ENCODE results near the gene GFOD1. TPM values are rescaled to one million over a fixed set of nuclear protein-coding genes. Genes with fewer than 3 reads are reported as not detected.

GFOD1 gene
- total RNA-seq, 1 experiment from 2014 or later: 0.68 TPM

DNA sequence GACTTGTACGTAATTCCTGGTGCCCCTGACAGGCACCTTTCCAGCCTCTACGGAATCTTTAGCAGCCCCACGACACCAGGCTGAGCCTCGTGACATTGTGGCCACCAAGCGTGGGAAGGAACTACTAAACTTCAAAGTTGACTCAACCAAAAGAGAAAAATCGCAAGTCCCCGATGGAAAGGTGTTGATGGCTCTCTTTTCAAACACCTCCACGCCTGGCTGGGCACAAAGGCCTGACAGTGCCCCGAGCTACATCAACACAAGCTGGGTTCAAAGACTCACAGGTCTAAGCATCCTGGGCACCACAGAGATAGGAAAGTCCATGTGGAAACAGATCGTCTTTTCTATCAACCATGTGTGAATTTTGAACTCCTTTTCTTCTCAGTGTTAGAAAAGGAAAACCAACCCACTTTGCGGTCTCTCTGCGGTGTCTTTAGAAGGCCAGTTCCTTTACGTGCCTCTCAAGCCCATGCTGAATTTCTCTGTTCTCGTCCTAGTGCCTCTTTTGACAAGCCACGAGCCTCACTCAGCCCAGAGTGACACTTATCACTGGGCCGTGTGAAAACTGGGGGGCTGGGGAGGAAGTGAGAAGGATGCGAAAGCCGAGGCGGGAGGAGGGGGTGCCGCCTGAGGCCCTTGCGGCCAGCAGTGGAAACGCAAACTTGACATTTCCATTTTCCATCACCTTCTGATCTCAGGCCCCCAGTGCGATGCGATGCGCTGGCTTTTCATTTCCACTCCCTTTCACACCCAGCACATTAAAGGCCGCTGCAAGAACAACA, 59.4 kb downstream of the GFOD1 start:
- Histone ChIP-seq H3K27me3 (ENCODE audit: insufficient read depth, low read depth) (no peaks in the 10 kb centered on the region), H3K9me2 (ENCODE audit: insufficient read depth) (no peaks in the 10 kb centered on the region), H3K79me2 (ENCODE audit: low read depth) (no peaks in the 10 kb centered on the region), H3K4me1 (replicated peaks; ENCODE audit: insufficient read depth) (0 out of 2 replicates have a peak, but pooled peaks cover 6% of the 10 kb centered on the region), H2AFZ (no peak overlapping the region), H3K36me3 (ENCODE audit: low read depth) (no peaks in the 10 kb centered on the region), H3F3A (ENCODE audit: insufficient read depth, low read depth) (no peaks in the 10 kb centered on the region), H3K4me3 (no peak overlapping the region), H3K27ac (no peak overlapping the region), H3K4me2 (no peak overlapping the region), H4K20me1 (ENCODE audit: insufficient read depth) (no peaks in the 10 kb centered on the region), H3K9me3 (ENCODE audit: insufficient read depth, low read depth) (no peaks in the 10 kb centered on the region)
- intact Hi-C loops (cut with micrococcal nuclease; ENCODE audit: unreplicated experiment): no loop called here
- no TSS peak for BruUV-seq (replicated peaks)
- TF ChIP-seq, protein P1, sequence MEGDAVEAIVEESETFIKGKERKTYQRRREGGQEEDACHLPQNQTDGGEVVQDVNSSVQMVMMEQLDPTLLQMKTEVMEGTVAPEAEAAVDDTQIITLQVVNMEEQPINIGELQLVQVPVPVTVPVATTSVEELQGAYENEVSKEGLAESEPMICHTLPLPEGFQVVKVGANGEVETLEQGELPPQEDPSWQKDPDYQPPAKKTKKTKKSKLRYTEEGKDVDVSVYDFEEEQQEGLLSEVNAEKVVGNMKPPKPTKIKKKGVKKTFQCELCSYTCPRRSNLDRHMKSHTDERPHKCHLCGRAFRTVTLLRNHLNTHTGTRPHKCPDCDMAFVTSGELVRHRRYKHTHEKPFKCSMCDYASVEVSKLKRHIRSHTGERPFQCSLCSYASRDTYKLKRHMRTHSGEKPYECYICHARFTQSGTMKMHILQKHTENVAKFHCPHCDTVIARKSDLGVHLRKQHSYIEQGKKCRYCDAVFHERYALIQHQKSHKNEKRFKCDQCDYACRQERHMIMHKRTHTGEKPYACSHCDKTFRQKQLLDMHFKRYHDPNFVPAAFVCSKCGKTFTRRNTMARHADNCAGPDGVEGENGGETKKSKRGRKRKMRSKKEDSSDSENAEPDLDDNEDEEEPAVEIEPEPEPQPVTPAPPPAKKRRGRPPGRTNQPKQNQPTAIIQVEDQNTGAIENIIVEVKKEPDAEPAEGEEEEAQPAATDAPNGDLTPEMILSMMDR (conservative IDR thresholded peaks at IDR 0.05): no peak
- POLR2A ChIA-PET (ENCODE audit: unreplicated experiment): no interaction called here
- DNase-seq: no peak
- CTCF ChIA-PET: no interaction called here

DNA sequence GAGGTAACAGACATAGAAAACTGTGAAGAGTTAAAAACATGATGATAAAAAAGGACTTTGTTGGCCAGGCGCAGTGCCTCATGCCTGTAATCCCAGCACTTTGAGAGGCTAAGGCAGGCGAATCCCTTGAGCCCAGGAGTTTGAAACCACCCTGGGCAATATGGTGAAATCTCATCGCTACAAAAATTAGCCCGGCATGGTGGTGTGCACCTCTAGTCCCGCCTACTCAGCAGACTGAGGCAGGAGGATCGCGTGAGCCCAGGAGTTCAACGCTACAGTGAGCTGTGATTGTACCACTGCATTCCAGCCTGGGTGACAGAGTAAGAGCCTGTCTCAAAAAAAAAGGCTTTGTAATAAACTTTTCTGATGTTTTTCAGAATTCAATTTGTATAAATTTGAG, 60.1 kb downstream of the GFOD1 start:
- intact Hi-C loops (cut with micrococcal nuclease; ENCODE audit: unreplicated experiment): no loop called here

GRCh38 chr6:13425943-13426931, 61.2 kb downstream of the GFOD1 start:
- H3K4me2 ChIP-seq: peak overlapping the region; percentile 4; the same call in 1 of the 2 replicates
- intact Hi-C loops (cut with micrococcal nuclease; ENCODE audit: unreplicated experiment): no loop called here
- DNase-seq: peak; percentile 14 to 48

More for the DNA sequence above, 60.1 kb downstream of the GFOD1 start:
- no TSS peak for BruUV-seq (replicated peaks)
- Histone ChIP-seq H3K27me3 (ENCODE audit: insufficient read depth, low read depth) (no peaks in the 10 kb centered on the region), H3K36me3 (ENCODE audit: low read depth) (no peaks in the 10 kb centered on the region), H3K79me2 (ENCODE audit: low read depth) (no peaks in the 10 kb centered on the region), H2AFZ (no peak overlapping the region), H4K20me1 (ENCODE audit: insufficient read depth) (no peaks in the 10 kb centered on the region), H3K4me2 (no peak overlapping the region), H3K27ac (no peak overlapping the region), H3K4me3 (no peak overlapping the region), H3K9me3 (ENCODE audit: insufficient read depth, low read depth) (no peaks in the 10 kb centered on the region), H3F3A (ENCODE audit: insufficient read depth, low read depth) (no peaks in the 10 kb centered on the region), H3K4me1 (replicated peaks; ENCODE audit: insufficient read depth) (0 out of 2 replicates have a peak, but pooled peaks cover 6% of the 10 kb centered on the region), H3K9me2 (ENCODE audit: insufficient read depth) (no peaks in the 10 kb centered on the region)
- TF ChIP-seq, protein P1 (conservative IDR thresholded peaks at IDR 0.05): no peak
- no peak for TF ChIP-seq EZH2 (IDR thresholded peaks at IDR 0.05; ENCODE audit: low read depth)
- POLR2A ChIA-PET (ENCODE audit: unreplicated experiment): interaction anchor here (0.6 kb wide), 1 partner anchor 387 kb away, joined by 3 read pairs; no protein-coding TSS in a partner anchor
- DNase-seq: no peak
- CTCF ChIA-PET: no interaction called here

More at GRCh38 chr6:13425943-13426931, 61.2 kb downstream of the GFOD1 start:
- BruUV-seq (replicated peaks): no TSS peak
- Histone ChIP-seq H2AFZ (no peak overlapping the region), H3F3A (ENCODE audit: insufficient read depth, low read depth) (no peaks in the 10 kb centered on the region), H3K4me1 (replicated peaks; ENCODE audit: insufficient read depth) (0 out of 2 replicates have a peak, but pooled peaks cover 6% of the 10 kb centered on the region), H3K36me3 (ENCODE audit: low read depth) (no peaks in the 10 kb centered on the region), H3K9me3 (ENCODE audit: insufficient read depth, low read depth) (no peaks in the 10 kb centered on the region), H3K9me2 (ENCODE audit: insufficient read depth) (no peaks in the 10 kb centered on the region), H3K27ac (no peak overlapping the region), H3K79me2 (ENCODE audit: low read depth) (no peaks in the 10 kb centered on the region), H3K4me3 (no peak overlapping the region), H3K27me3 (ENCODE audit: insufficient read depth, low read depth) (no peaks in the 10 kb centered on the region), H4K20me1 (ENCODE audit: insufficient read depth) (no peaks in the 10 kb centered on the region)
- TF ChIP-seq EZH2 (IDR thresholded peaks at IDR 0.05; ENCODE audit: low read depth): no peak
- TF ChIP-seq, protein P1 (conservative IDR thresholded peaks at IDR 0.05): no peak
- ChIA-PET CTCF (interaction anchor here (0.6 kb wide), 1 partner anchor 87 kb away, joined by 3 read pairs; no protein-coding TSS in a partner anchor), POLR2A (ENCODE audit: unreplicated experiment) (interaction anchor here (0.6 kb wide), 1 partner anchor 388 kb away, joined by 3 read pairs; no protein-coding TSS in a partner anchor)
